GM20000 (cell line): ENCODE data around the gene SLC2A2.

ENCODE experiments used
- DNase-seq: peaks from one replicate; pipeline ENCODE4 v3.0.0; 2012; ENCODE audit warnings: low spot score
- TF ChIP-seq, protein P1 (sequence below): IDR thresholded peaks from 2 replicates; pipeline ENCODE4 v1.5.1; 2012; ENCODE audit warnings: mild to moderate bottlenecking, control low read depth; ENCODE audit errors: extremely low read depth, missing control alignments

The SLC2A2 gene

DNA sequence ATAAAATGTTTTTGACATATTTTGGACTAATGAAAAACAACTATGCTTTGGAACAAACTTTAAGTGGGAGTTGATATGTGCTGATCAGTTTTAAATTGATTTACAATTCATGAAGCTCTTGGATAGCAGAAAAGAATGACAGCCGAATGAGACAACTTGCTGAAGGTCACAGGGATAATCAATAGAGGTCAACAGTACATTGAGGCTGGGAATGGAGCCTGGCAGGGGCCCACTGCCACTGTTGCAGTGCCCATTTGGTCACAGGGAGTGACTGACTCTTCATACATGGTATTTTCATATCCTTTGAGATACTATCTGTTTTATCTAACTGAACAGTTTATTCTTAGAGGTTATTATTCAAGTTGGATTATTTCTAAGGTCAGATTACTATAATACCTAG is 59.4 kb downstream of the SLC2A2 start:
- DNase-seq, result no peak
- TF ChIP-seq, protein P1, sequence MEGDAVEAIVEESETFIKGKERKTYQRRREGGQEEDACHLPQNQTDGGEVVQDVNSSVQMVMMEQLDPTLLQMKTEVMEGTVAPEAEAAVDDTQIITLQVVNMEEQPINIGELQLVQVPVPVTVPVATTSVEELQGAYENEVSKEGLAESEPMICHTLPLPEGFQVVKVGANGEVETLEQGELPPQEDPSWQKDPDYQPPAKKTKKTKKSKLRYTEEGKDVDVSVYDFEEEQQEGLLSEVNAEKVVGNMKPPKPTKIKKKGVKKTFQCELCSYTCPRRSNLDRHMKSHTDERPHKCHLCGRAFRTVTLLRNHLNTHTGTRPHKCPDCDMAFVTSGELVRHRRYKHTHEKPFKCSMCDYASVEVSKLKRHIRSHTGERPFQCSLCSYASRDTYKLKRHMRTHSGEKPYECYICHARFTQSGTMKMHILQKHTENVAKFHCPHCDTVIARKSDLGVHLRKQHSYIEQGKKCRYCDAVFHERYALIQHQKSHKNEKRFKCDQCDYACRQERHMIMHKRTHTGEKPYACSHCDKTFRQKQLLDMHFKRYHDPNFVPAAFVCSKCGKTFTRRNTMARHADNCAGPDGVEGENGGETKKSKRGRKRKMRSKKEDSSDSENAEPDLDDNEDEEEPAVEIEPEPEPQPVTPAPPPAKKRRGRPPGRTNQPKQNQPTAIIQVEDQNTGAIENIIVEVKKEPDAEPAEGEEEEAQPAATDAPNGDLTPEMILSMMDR, result no peak

DNA sequence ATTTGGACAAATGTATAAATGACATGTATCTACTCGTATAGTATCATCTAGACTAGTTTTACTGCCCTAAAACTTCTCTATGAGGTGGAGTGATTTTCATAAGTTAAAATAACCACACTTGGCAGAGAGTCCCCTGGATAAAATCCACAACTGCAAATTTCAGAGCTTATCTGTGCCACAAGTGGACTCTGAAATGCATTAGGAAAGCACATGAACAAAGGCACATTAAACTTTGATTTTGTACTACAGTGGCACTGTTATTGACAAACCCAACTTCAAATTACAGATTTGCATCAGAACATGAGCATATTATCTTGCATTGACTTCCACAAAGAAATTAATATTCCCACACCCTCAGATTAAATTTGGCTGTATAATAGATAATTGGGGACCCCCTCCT is 60.0 kb downstream of the SLC2A2 start:
- TF ChIP-seq, protein P1, result no peak
- DNase-seq, result no peak

DNA sequence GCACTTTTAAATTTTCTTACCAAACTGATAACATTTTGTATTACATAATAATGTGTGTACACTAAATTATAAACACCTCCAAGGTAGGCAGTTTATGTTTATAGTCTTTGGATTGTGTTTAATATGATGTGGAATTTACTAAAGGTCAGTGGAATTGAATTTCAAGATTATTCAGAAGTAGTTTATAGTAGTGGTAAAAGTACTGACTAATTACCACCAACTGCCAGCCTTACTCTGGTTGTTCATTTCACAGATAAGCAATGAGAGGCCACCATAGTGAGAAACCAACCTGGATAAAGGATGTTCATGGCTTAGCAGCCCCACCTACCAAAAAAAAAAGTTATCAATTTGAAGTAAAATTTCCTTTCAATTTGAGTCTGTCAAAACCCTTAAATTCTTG is 64.1 kb downstream of the SLC2A2 start:
- no peak for DNase-seq
- TF ChIP-seq, protein P1, result no peak

DNA sequence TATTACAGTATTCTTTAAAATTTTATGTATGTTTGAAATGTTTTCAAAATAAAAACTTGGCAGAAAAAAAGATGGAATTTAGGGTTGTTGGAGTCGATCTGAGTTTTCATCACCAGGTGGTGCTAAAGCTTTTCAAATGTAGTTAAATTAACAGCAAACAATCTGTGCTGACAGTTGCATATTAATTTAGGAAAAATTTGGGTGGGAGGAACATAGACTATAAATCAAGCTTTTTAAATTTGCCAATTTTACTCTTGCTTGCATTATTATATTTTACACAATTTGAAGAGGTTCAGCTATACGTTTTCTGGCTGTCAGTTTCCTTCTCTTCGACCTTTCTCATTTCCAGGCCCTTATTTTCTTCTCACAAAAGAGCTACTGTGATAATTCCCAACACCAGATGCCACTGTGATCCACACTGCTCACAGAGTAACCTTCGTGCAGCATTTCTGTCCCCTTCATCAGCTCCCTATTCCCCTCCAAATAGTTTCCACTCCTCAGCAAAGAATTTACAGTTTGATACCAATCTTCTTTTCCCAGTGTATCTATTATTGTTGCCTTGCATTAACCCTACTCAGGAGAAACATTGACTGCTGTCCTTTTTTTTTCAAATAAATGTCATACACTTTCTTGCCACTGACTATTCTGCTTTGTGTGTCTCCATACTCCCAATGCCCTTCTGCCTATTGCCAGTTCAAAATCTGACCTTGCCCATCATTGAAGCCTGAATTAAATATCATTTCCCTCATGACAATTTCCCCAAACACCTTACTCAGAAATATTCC is 64.7 kb downstream of the SLC2A2 start:
- no peak for DNase-seq
- TF ChIP-seq, protein P1, result no peak

DNA sequence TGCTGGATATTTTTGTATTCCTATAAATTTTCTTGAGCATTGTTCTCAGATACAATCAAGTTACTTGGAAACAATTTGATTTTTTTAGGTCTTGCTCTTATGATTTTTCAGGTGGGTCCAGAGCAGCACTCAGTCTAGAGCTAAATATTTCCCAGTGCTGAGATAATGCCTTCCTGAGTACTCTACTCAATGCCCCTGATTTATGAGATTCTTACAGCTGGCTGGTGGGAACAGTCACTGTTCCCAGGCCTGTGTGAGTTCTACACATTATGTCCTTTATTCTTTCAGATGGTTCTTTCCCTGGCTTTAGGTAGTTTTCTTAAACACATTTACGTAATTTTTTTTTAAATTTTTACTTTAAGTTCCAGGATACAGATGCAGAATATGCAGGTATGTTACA is 67.1 kb downstream of the SLC2A2 start:
- TF ChIP-seq, protein P1, result no peak
- DNase-seq, result no peak

DNA sequence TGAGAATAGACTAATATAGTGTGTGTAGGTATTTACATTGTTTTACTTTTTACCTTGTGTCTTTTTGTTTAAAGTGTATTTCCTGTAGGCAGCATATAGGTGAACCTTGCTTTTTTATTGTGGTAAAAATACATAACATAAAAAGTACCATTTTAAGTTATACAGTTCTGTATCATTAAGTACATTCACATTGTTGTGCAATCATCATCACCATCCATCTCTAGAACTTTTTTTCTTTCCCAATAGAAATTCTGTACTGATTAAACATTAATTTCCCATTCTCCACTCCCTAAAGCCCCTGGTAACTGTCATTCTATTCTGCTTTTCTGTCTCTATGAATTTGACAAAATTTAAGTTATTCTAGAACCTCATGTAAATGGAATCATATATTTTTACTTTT is 69.9 kb downstream of the SLC2A2 start:
- TF ChIP-seq, protein P1, result no peak
- no peak for DNase-seq

DNA sequence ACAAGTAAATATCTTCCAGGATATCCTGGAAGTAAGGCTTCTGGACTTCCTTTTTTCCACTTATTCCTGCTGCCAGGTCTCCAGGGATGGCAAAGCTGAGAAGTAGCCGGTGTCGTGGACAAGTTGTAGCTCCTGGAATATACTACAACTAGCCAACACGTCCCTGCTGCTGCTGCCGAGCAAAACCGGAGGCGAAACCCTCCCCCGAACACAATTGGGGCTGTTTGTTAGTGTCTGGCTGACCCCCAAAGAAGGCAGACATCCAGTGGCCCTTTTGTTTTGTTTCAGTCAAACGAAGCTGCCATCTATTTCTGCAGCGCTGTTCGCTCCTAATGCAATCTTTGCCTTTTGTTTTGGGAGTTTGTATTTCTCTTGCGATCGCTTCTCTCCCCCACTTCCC is 72.8 kb downstream of the SLC2A2 start:
- TF ChIP-seq, protein P1, result no peak
- DNase-seq, result no peak
